GM12878 (cell line): ENCODE results near the gene AMT. TPM values are rescaled to one million over a fixed set of nuclear protein-coding genes. Genes with fewer than 3 reads are reported as not detected.
A peak's percentile ranks its signal among the peaks of the same experiment; 100 is the strongest.

Experiments
- CBFB ChIP-seq: IDR thresholded peaks from 2 replicates; pipeline ENCODE4 v1.6.1; 2016; ENCODE audit warnings: antibody characterized with exemption, low read depth
- CREM ChIP-seq: IDR thresholded peaks from 2 replicates; pipeline ENCODE4 v1.6.1; 2014; ENCODE audit warnings: antibody characterized with exemption, low read depth
- EGR1 ChIP-seq, 2 experiments: IDR thresholded peaks; 1 replicate in 1 of 2; 2 replicates in 1 of 2; pipeline ENCODE4 v1.6.1; 2011 to 2012; ENCODE audit warnings: low read depth in 2 of 2, low read length in 2 of 2, borderline replicate concordance in 1 of 2, mild to moderate bottlenecking in 1 of 2, moderate library complexity in 1 of 2
- GABPA ChIP-seq: IDR thresholded peaks from 2 replicates; pipeline ENCODE4 v1.6.1; 2014; ENCODE audit warnings: antibody characterized with exemption, low read depth, mild to moderate bottlenecking, inconsistent platforms
- HDGF ChIP-seq: fragments of 450-650 bp; IDR thresholded peaks from 2 replicates; pipeline ENCODE4 v1.6.1; 2016; ENCODE audit warnings: antibody characterized with exemption
- IKZF1 ChIP-seq: fragments of 450-650 bp; conservative IDR thresholded peaks from 2 replicates; pipeline ENCODE4 v1.6.1; 2017; ENCODE audit warnings: antibody characterized with exemption, mild to moderate bottlenecking
- MEF2B ChIP-seq: fragments of 450-650 bp; IDR thresholded peaks from 2 replicates; pipeline ENCODE4 v1.6.1; 2018; ENCODE audit warnings: mild to moderate bottlenecking, moderate library complexity; ENCODE audit not compliant: partially characterized antibody, poor library complexity, severe bottlenecking
- MTA2 ChIP-seq: fragments of 450-650 bp; IDR thresholded peaks from 2 replicates; pipeline ENCODE4 v1.6.1; 2016; ENCODE audit warnings: low read depth, mild to moderate bottlenecking, moderate library complexity
- RAD21 ChIP-seq: IDR thresholded peaks from 2 replicates; pipeline ENCODE4 v1.6.1; 2011; ENCODE audit warnings: mild to moderate bottlenecking, low read depth, low read length, moderate library complexity; ENCODE audit not compliant: insufficient read depth
- RUNX3 ChIP-seq: IDR thresholded peaks from 2 replicates; pipeline ENCODE4 v1.6.1; 2012; ENCODE audit warnings: low read length, inconsistent platforms
- SP1 ChIP-seq: IDR thresholded peaks from one replicate; pipeline ENCODE4 v1.6.1; 2011; ENCODE audit warnings: low read depth, low read length
- SPI1 ChIP-seq: IDR thresholded peaks from 2 replicates; pipeline ENCODE4 v1.6.1; 2011; ENCODE audit warnings: low read depth, mild to moderate bottlenecking, low read length, moderate library complexity, borderline replicate concordance; ENCODE audit not compliant: insufficient read depth
- STAT3 ChIP-seq: IDR thresholded peaks from 2 replicates; pipeline ENCODE4 v1.6.1; 2011; ENCODE audit warnings: low read depth, low read length, improper control_type of control experiment
- ZBED1 ChIP-seq: IDR thresholded peaks from 2 replicates; pipeline ENCODE4 v1.6.1; 2016; ENCODE audit warnings: borderline replicate concordance
- polyA plus RNA-seq, 11 experiments: library from polyadenylated mRNA; depleted of rRNA in 4 of 11; unstranded in 6 of 11; stranded (reverse) in 5 of 11; fragments of >200 nt; fragmentation: Nextera tagmentation in 4 of 11; fragmentation: Illumina TruSeq in 1 of 11; extraction: Ambion mirVana in 4 of 11; extraction: Trizol in 1 of 11; gene quantifications; 1 replicate in 1 of 11; 2 replicates in 10 of 11; pipeline versions ENCODE4 v1.2.1 to v1.2.3, GENCODE V29; 2011 to 2016; ENCODE audit warnings: inconsistent platforms in 2 of 11, missing spikeins in 2 of 11, low read depth in 1 of 11
- total RNA-seq, 4 experiments: library from RNA; depleted of rRNA in 3 of 4; stranded (reverse); fragments of >200 nt in 3 of 4; fragmentation: Illumina TruSeq in 1 of 4; extraction: Trizol in 1 of 4; gene quantifications; 2 replicates each; pipeline versions ENCODE4 v1.2.1 to v1.2.3, GENCODE V29; 2013 to 2021
- TF ChIP-seq, protein P1 (sequence below): fragments of 450-650 bp; IDR thresholded peaks from 2 replicates; pipeline ENCODE4 v1.6.1; 2017; ENCODE audit warnings: mild to moderate bottlenecking, moderate library complexity
- TF ChIP-seq, protein P2 (sequence below): fragments of 450-650 bp; IDR thresholded peaks from 2 replicates; pipeline ENCODE4 v1.6.1; 2016; ENCODE audit warnings: mild to moderate bottlenecking

The AMT gene
- total and polyA plus RNA-seq, 10 of the 15 experiments (the other 5 are each of a cell fraction or from before 2014, with no cell fraction given) = 0.45 to 7.2 (median 2.6) TPM

GRCh38 chr3:49415931-49416601 lies 6.2 kb downstream of the AMT start (continued):
- no peak for TF ChIP-seq SP1
- no peak for TF ChIP-seq STAT3
- TF ChIP-seq, protein P1, sequence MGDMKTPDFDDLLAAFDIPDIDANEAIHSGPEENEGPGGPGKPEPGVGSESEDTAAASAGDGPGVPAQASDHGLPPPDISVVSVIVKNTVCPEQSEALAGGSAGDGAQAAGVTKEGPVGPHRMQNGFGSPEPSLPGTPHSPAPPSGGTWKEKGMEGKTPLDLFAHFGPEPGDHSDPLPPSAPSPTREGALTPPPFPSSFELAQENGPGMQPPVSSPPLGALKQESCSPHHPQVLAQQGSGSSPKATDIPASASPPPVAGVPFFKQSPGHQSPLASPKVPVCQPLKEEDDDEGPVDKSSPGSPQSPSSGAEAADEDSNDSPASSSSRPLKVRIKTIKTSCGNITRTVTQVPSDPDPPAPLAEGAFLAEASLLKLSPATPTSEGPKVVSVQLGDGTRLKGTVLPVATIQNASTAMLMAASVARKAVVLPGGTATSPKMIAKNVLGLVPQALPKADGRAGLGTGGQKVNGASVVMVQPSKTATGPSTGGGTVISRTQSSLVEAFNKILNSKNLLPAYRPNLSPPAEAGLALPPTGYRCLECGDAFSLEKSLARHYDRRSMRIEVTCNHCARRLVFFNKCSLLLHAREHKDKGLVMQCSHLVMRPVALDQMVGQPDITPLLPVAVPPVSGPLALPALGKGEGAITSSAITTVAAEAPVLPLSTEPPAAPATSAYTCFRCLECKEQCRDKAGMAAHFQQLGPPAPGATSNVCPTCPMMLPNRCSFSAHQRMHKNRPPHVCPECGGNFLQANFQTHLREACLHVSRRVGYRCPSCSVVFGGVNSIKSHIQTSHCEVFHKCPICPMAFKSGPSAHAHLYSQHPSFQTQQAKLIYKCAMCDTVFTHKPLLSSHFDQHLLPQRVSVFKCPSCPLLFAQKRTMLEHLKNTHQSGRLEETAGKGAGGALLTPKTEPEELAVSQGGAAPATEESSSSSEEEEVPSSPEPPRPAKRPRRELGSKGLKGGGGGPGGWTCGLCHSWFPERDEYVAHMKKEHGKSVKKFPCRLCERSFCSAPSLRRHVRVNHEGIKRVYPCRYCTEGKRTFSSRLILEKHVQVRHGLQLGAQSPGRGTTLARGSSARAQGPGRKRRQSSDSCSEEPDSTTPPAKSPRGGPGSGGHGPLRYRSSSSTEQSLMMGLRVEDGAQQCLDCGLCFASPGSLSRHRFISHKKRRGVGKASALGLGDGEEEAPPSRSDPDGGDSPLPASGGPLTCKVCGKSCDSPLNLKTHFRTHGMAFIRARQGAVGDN = 0 out of 2 replicates have a peak, but pooled peaks have one; percentile 40
- peak; percentile 82 for TF ChIP-seq SPI1
- TF ChIP-seq EGR1 (IDR thresholded peaks at IDR 0.05; ENCODE audit: borderline replicate concordance in 1 of 2, low read depth in 2 of 2, low read length in 2 of 2) = peak in 1 of 2 experiments; percentile 51; a peak in 1 of 3 replicates
- peak; percentile 83 for TF ChIP-seq MEF2B
- TF ChIP-seq ZBED1 = 0 out of 2 replicates have a peak, but pooled peaks have one; percentile 14
- peak; percentile 81 for TF ChIP-seq IKZF1
- TF ChIP-seq MTA2 = peak; percentile 15; the same call in 1 of the 2 replicates
- TF ChIP-seq CBFB = peak; percentile 63; the same call in 1 of the 2 replicates
- TF ChIP-seq CREM = peak; percentile 33
- peak; percentile 94 for TF ChIP-seq RUNX3
- TF ChIP-seq, protein P2, sequence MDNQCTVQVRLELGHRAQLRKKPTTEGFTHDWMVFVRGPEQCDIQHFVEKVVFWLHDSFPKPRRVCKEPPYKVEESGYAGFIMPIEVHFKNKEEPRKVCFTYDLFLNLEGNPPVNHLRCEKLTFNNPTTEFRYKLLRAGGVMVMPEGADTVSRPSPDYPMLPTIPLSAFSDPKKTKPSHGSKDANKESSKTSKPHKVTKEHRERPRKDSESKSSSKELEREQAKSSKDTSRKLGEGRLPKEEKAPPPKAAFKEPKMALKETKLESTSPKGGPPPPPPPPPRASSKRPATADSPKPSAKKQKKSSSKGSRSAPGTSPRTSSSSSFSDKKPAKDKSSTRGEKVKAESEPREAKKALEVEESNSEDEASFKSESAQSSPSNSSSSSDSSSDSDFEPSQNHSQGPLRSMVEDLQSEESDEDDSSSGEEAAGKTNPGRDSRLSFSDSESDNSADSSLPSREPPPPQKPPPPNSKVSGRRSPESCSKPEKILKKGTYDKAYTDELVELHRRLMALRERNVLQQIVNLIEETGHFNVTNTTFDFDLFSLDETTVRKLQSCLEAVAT = peak; percentile 23; the same call in 1 of the 2 replicates
- TF ChIP-seq RAD21 = no peak
- TF ChIP-seq HDGF = 0 out of 2 replicates have a peak, but pooled peaks have one; percentile 60
- TF ChIP-seq GABPA = no peak
